Neutrophil (primary cell): ENCODE data around the gene AMBRA1.

Experiments
- H3K27ac ChIP-seq: fragments of 200-600 bp; sonication (generic); 2 replicates; pipeline ENCODE4 v1.5.1; 2016; ENCODE audit warnings: mild to moderate bottlenecking, moderate library complexity
- H3K27me3 ChIP-seq: fragments of 200-600 bp; sonication (generic); 2 replicates; pipeline ENCODE4 v1.6.0; 2016; ENCODE audit warnings: mild to moderate bottlenecking
- H3K36me3 ChIP-seq: fragments of 200-600 bp; sonication (generic); 2 replicates; pipeline ENCODE4 v1.5.1; 2017
- H3K4me1 ChIP-seq, 2 experiments: fragments of 200-600 bp in 1 of 2; sonication (generic) in 1 of 2; 1 replicate in 1 of 2; 2 replicates in 1 of 2; pipeline versions ENCODE4 v1.5.1 to v1.6.1; 2013 to 2016; ENCODE audit warnings: low read depth in 1 of 2, low read length in 1 of 2, mild to moderate bottlenecking in 1 of 2, moderate library complexity in 1 of 2; ENCODE audit not compliant: control insufficient read depth in 1 of 2, insufficient read depth in 1 of 2
- H3K4me3 ChIP-seq, 2 experiments: fragments of 200-600 bp in 1 of 2; sonication (generic) in 1 of 2; 1 replicate in 1 of 2; 2 replicates in 1 of 2; pipeline ENCODE4 v1.5.1; 2013 to 2016; ENCODE audit warnings: low read depth in 1 of 2, low read length in 1 of 2, mild to moderate bottlenecking in 1 of 2, moderate library complexity in 1 of 2
- H3K9me3 ChIP-seq: fragments of 200-600 bp; sonication (generic); 2 replicates; pipeline ENCODE4 v1.5.1; 2016
- CTCF ChIP-seq: fragments of 200-600 bp; sonication (generic); IDR thresholded peaks from 2 replicates; pipeline ENCODE4 v1.5.1; 2016; ENCODE audit warnings: antibody characterized with exemption

Gene AMBRA1

GRCh38 chr11:46369458-46370152, 224.2 kb downstream of the AMBRA1 start:
- Histone ChIP-seq H3K4me1 (peaks cover 9 to 16% of the 10 kb centered on the region in 2 experiments), H3K4me3 (no peak overlapping the region), H3K27me3 (no peaks in the 10 kb centered on the region), H3K9me3 (no peaks in the 10 kb centered on the region), H3K27ac (no peak overlapping the region), H3K36me3 (peaks cover 99% of the 10 kb centered on the region)
- TF ChIP-seq CTCF: peak; percentile 74

- Histone ChIP-seq H3K27me3 (no peaks in the 10 kb centered on the region), H3K9me3 (no peaks in the 10 kb centered on the region), H3K36me3 (peaks cover 83% of the 10 kb centered on the region), H3K4me1 (peaks cover 26 to 34% of the 10 kb centered on the region in 2 experiments), H3K27ac (peak overlapping the region; percentile 88), H3K4me3 (no peak overlapping the region)
- TF ChIP-seq CTCF: no peak
Observed at GRCh38 chr11:46367916-46368267, 225.9 kb downstream of the AMBRA1 start.

- H3K4me1 ChIP-seq: peaks cover 31 to 39% of the 10 kb centered on the region in 2 experiments
Observed at GRCh38 chr11:46367244-46367915, 226.4 kb downstream of the AMBRA1 start.

GRCh38 chr11:46366661-46367161, 227.1 kb downstream of the AMBRA1 start:
- Histone ChIP-seq H3K9me3 (no peaks in the 10 kb centered on the region), H3K4me3 (no peak overlapping the region), H3K36me3 (peaks cover 71% of the 10 kb centered on the region), H3K27me3 (no peaks in the 10 kb centered on the region), H3K4me1 (peaks cover 38 to 45% of the 10 kb centered on the region in 2 experiments), H3K27ac (peak overlapping the region; percentile 88)
- no peak for TF ChIP-seq CTCF

More at GRCh38 chr11:46367244-46367915, 226.4 kb downstream of the AMBRA1 start:
- Histone ChIP-seq H3K27ac (peak overlapping the region; percentile 88), H3K4me3 (no peak overlapping the region), H3K9me3 (no peaks in the 10 kb centered on the region), H3K36me3 (peaks cover 78% of the 10 kb centered on the region), H3K27me3 (no peaks in the 10 kb centered on the region)
- peak; percentile 83 for TF ChIP-seq CTCF

- H3K27ac ChIP-seq: peak overlapping the region; percentile 88
- H3K9me3 ChIP-seq: no peaks in the 10 kb centered on the region
- peaks cover 42 to 50% of the 10 kb centered on the region in 2 experiments for H3K4me1 ChIP-seq
- no peaks in the 10 kb centered on the region for H3K27me3 ChIP-seq
- no peak for TF ChIP-seq CTCF
- peaks cover 67% of the 10 kb centered on the region for H3K36me3 ChIP-seq
- H3K4me3 ChIP-seq: no peak overlapping the region
Observed at GRCh38 chr11:46366260-46366659, 227.6 kb downstream of the AMBRA1 start.
